ENCODE measurements around the gene MMS19. TPM values are rescaled to one million over a fixed set of nuclear protein-coding genes. Genes with fewer than 3 reads are reported as not detected.

Gene MMS19
- total RNA-seq, 1 donor from 2014 or later: 66.2 TPM

- no peak for DNase-seq (ENCODE audit: low spot score)
Measured at GRCh38 chr10:97525683-97526110, 27.5 kb upstream of the MMS19 start.

- no peak for DNase-seq (ENCODE audit: low spot score)
Measured at GRCh38 chr10:97525086-97525485, 26.9 kb upstream of the MMS19 start.

GRCh38 chr10:97522937-97523336 lies 24.7 kb upstream of the MMS19 start:
- no peak for DNase-seq (ENCODE audit: low spot score)

GRCh38 chr10:97522071-97522470 lies 23.8 kb upstream of the MMS19 start:
- no peak for DNase-seq (ENCODE audit: low spot score)

- no peak for DNase-seq (ENCODE audit: low spot score)
Measured at GRCh38 chr10:97520978-97521761, 22.9 kb upstream of the MMS19 start.

GRCh38 chr10:97520520-97520919 lies 22.3 kb upstream of the MMS19 start:
- DNase-seq (ENCODE audit: low spot score): no peak

GRCh38 chr10:97519342-97519741 lies 21.1 kb upstream of the MMS19 start:
- no peak for DNase-seq (ENCODE audit: low spot score)

GRCh38 chr10:97518301-97519043 lies 20.2 kb upstream of the MMS19 start:
- no peak for DNase-seq (ENCODE audit: low spot score)

GRCh38 chr10:97517778-97518300 lies 19.6 kb upstream of the MMS19 start:
- no peak for DNase-seq (ENCODE audit: low spot score)

- DNase-seq (ENCODE audit: low spot score): no peak
Measured at GRCh38 chr10:97517096-97517750, 19.0 kb upstream of the MMS19 start.

- DNase-seq (ENCODE audit: low spot score): peak; percentile 60
Measured at GRCh38 chr10:97515271-97515978, 17.2 kb upstream of the MMS19 start.

GRCh38 chr10:97514344-97514743 lies 16.1 kb upstream of the MMS19 start:
- no peak for DNase-seq (ENCODE audit: low spot score)

- DNase-seq (ENCODE audit: low spot score): no peak
Measured at GRCh38 chr10:97512993-97513392, 14.8 kb upstream of the MMS19 start.

- no peak for DNase-seq (ENCODE audit: low spot score)
Measured at GRCh38 chr10:97511711-97512440, 13.7 kb upstream of the MMS19 start.

GRCh38 chr10:97510686-97511085 lies 12.5 kb upstream of the MMS19 start:
- no peak for DNase-seq (ENCODE audit: low spot score)

- DNase-seq (ENCODE audit: low spot score): no peak
Measured at GRCh38 chr10:97509120-97509680, 11.0 kb upstream of the MMS19 start.

GRCh38 chr10:97508342-97508741 lies 10.1 kb upstream of the MMS19 start:
- no peak for DNase-seq (ENCODE audit: low spot score)

GRCh38 chr10:97506199-97506991 lies 8.2 kb upstream of the MMS19 start:
- no peak for DNase-seq (ENCODE audit: low spot score)

- no peak for DNase-seq (ENCODE audit: low spot score)
Measured at GRCh38 chr10:97505152-97505551, 6.9 kb upstream of the MMS19 start.

GRCh38 chr10:97503406-97503805 lies 5.2 kb upstream of the MMS19 start:
- no peak for DNase-seq (ENCODE audit: low spot score)

All from umbilical cord (tissue), 2 donors.